ENCODE measurements around the gene ZNF416. TPM values are rescaled to one million over a fixed set of nuclear protein-coding genes. Genes with fewer than 3 reads are reported as not detected.

ZNF416 gene
- total and polyA plus RNA-seq, 2 of the 8 experiments (the other 6 are each of a cell fraction or from before 2014, with no cell fraction given): 3.2 to 10.3 TPM

DNA sequence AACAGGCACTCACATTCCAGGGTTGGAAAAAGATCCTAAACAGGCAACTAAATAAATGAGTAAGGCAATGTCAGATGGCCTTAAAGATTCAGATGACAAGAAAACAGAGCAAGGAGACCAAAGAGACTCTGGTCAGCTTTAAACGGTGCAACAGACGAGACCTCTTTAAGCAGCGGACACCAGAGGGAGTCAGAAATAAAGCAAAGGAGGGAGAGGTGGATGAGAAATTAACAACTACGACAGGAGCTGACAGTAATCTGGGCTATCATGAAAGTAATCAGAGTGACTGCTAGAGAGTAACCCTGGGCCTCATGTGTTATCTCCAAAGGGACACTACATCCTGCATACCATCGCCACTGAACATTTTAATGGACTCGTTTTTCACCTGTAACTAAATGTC is 20.2 kb downstream of the ZNF416 start:
- DNase-seq (ENCODE audit: low read depth in 1 of 2, low spot score in 2 of 2) (no peak), FAIRE-seq (no peak)
- H3K79me1 ChIP-seq (ENCODE audit: low read depth, low read length): peaks cover 8% of the 10 kb centered on the region
- H4K20me1 ChIP-seq (replicated peaks in 1 of 2; ENCODE audit: control insufficient read depth in 1 of 2, insufficient read depth in 2 of 2, low read length in 2 of 2): peaks cover 4 to 7% of the 10 kb centered on the region in 2 experiments
- no peak overlapping the region for H3K23ac ChIP-seq (ENCODE audit: insufficient read length)
- H2BK5ac ChIP-seq (ENCODE audit: low read depth, low read length): no peak overlapping the region
- no peak overlapping the region for H3K56ac ChIP-seq (replicated peaks; ENCODE audit: insufficient read length, low read depth, low read length)
- H3K4me3 ChIP-seq (ENCODE audit: extremely low read depth in 1 of 4, insufficient read depth in 2 of 4, low read depth in 3 of 4, low read length in 4 of 4): peak overlapping the region; percentile 80 to 96 (median 94); a peak in 7 of 8 replicates
- H2AFZ ChIP-seq (ENCODE audit: low read length): no peak overlapping the region
- H3K18ac ChIP-seq (ENCODE audit: extremely low read depth, low read length): no peak overlapping the region
- no peak overlapping the region for H2AK5ac ChIP-seq (ENCODE audit: low read depth, low read length)
- H3K4me2 ChIP-seq (ENCODE audit: insufficient read depth in 1 of 2, low read depth in 2 of 2, low read length in 2 of 2): peak overlapping the region; percentile 51 to 86
- H4K91ac ChIP-seq (replicated peaks; ENCODE audit: insufficient read length, low read length): no peak overlapping the region
- no peak overlapping the region for H3K27ac ChIP-seq (ENCODE audit: low read depth, low read length)
- 0 out of 7 replicates have a peak overlapping the region, but pooled peaks of 1 of the 4 experiments have one; percentile 81 for H3K9ac ChIP-seq (replicated peaks in 1 of 4; ENCODE audit: extremely low read depth in 1 of 4, low read depth in 3 of 4, low read length in 3 of 4)
- no peak overlapping the region for H3K14ac ChIP-seq (ENCODE audit: insufficient read length)
- H4K5ac ChIP-seq (ENCODE audit: insufficient read length, low read depth, low read length): no peak overlapping the region
- H2BK120ac ChIP-seq (replicated peaks; ENCODE audit: low read depth, low read length): no peak overlapping the region
- ChIA-PET POLR2A (ENCODE audit: partially characterized antibody) (interaction anchor here (0.6 to 2.2 kb wide), 7 partner anchors 12 to 272 kb away, joined by 3 to 6 read pairs (median 3); partner anchors contain the start of genes ZNF549, ZNF551 and ZNF773), CTCF (ENCODE audit: partially characterized antibody) (interaction anchor here (1.0 to 1.9 kb wide), 2 partner anchors 93 to 127 kb away, joined by 3 to 6 read pairs; no protein-coding TSS in a partner anchor)
- 56% methylated on average over 6 of the region's 6 CpGs; no CpG with 5 or more reads in 1 of the 2 experiments for WGBS, 2 experiments (ENCODE audit: extremely low coverage in 1 of 2, insufficient coverage in 1 of 2, insufficient read length in 1 of 2, insufficient replicate concordance in 2 of 2, low coverage in 1 of 2, low lambda C conversion rate in 2 of 2, missing lambda C conversion rate in 1 of 2)
- peaks cover 3% of the 10 kb centered on the region; the same call in 1 of the 2 replicates for H3K23me2 ChIP-seq (ENCODE audit: low read depth, low read length)
- no peak overlapping the region for H2BK20ac ChIP-seq (ENCODE audit: low read length)
- peaks cover 7 to 19% (median 13%) of the 10 kb centered on the region in 4 experiments; a peak in 7 of 8 replicates for H3K36me3 ChIP-seq (ENCODE audit: control insufficient read depth in 2 of 4, insufficient read depth in 4 of 4, low read length in 3 of 4)
- no peak overlapping the region for H4K8ac ChIP-seq (ENCODE audit: extremely low read depth, insufficient read depth, low read length)
- no peak overlapping the region for H2BK15ac ChIP-seq (ENCODE audit: low read length)
- peaks cover 0 to 20% of the 10 kb centered on the region in 2 experiments; a peak in 3 of 4 replicates for H3K79me2 ChIP-seq (ENCODE audit: control insufficient read depth in 1 of 2, insufficient read depth in 2 of 2, low read length in 2 of 2)
- no peak overlapping the region for H3K4ac ChIP-seq (replicated peaks; ENCODE audit: insufficient read length, low read depth, low read length)
- peak; percentile 12 to 17; a peak in 1 of 4 replicates for TF ChIP-seq RAD21 (IDR thresholded peaks at IDR 0.05 in 1 of 2, conservative IDR thresholded peaks at IDR 0.05 in 1 of 2; ENCODE audit: low read depth in 2 of 2, low read length in 2 of 2)
- no peak for TF ChIP-seq CEBPB (IDR thresholded peaks at IDR 0.05; ENCODE audit: low read depth, low read length)
- TF ChIP-seq TAF7 (optimal IDR thresholded peaks at IDR 0.05; ENCODE audit: borderline replicate concordance, low read depth, low read length): no peak
- TF ChIP-seq, protein P1, sequence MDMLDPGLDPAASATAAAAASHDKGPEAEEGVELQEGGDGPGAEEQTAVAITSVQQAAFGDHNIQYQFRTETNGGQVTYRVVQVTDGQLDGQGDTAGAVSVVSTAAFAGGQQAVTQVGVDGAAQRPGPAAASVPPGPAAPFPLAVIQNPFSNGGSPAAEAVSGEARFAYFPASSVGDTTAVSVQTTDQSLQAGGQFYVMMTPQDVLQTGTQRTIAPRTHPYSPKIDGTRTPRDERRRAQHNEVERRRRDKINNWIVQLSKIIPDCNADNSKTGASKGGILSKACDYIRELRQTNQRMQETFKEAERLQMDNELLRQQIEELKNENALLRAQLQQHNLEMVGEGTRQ (IDR thresholded peaks at IDR 0.05; ENCODE audit: low read length): no peak
- H3K27me3 ChIP-seq (replicated peaks in 1 of 4; ENCODE audit: control insufficient read depth in 3 of 4, extremely low read depth in 1 of 4, insufficient read depth in 3 of 4, low read length in 3 of 4): no peaks in the 10 kb centered on the region
- H2BK12ac ChIP-seq (ENCODE audit: low read depth, low read length): no peak overlapping the region
- H3K4me1 ChIP-seq (replicated peaks in 1 of 4; ENCODE audit: control insufficient read depth in 3 of 4, insufficient read depth in 4 of 4, low read length in 3 of 4): peaks cover 0 to 4% (median under 1%) of the 10 kb centered on the region in 4 experiments; a peak in 3 of 7 replicates
- H3K9me3 ChIP-seq (ENCODE audit: insufficient read depth in 2 of 2, low read depth in 1 of 2, low read length in 1 of 2): peaks cover 14 to 19% of the 10 kb centered on the region in 2 experiments
